ENCODE results near the gene CDK2.
A peak's percentile ranks its signal among the peaks of the same experiment; 100 is the strongest.
"Not testable (repeated sequence)": the region's sequence is repeated elsewhere in the genome, so short reads cannot be mapped to it uniquely, and the experiment has no call there.

The CDK2 gene

GRCh38 chr12:55991110-55991509, 24.5 kb downstream of the CDK2 start:
- in situ Hi-C loops (cut with MboI; ENCODE audit: low pct_unique_long_range_greater_than_20kb, low sequenced_read_pairs, unreplicated experiment) = no loop called here
- no peak for DNase-seq (ENCODE audit: low spot score)
- TF ChIP-seq CTCF (IDR thresholded peaks at IDR 0.05; ENCODE audit: extremely low read depth, insufficient read depth, missing control alignments) = no peak

- no peak for TF ChIP-seq CTCF (IDR thresholded peaks at IDR 0.05; ENCODE audit: extremely low read depth, insufficient read depth, missing control alignments)
- in situ Hi-C loops (cut with MboI; ENCODE audit: low pct_unique_long_range_greater_than_20kb, low sequenced_read_pairs, unreplicated experiment) = no loop called here
- no peak for DNase-seq (ENCODE audit: low spot score)
These were observed 26.7 kb downstream of the CDK2 start for GRCh38 chr12:55993230-55993853.

- in situ Hi-C loops (cut with MboI; ENCODE audit: low pct_unique_long_range_greater_than_20kb, low sequenced_read_pairs, unreplicated experiment) = no loop called here
- no peak for DNase-seq (ENCODE audit: low spot score)
- no peak for TF ChIP-seq CTCF (IDR thresholded peaks at IDR 0.05; ENCODE audit: extremely low read depth, insufficient read depth, missing control alignments)
These were observed 28.7 kb downstream of the CDK2 start for GRCh38 chr12:55995366-55995765.

GRCh38 chr12:55996201-55996714, 29.6 kb downstream of the CDK2 start:
- TF ChIP-seq CTCF (IDR thresholded peaks at IDR 0.05; ENCODE audit: extremely low read depth, insufficient read depth, missing control alignments) = peak; percentile 77
- in situ Hi-C loops (cut with MboI; ENCODE audit: low pct_unique_long_range_greater_than_20kb, low sequenced_read_pairs, unreplicated experiment) = no loop called here
- peak; percentile 73 for DNase-seq (ENCODE audit: low spot score)

- in situ Hi-C loops (cut with MboI; ENCODE audit: low pct_unique_long_range_greater_than_20kb, low sequenced_read_pairs, unreplicated experiment) = no loop called here
- TF ChIP-seq CTCF (IDR thresholded peaks at IDR 0.05; ENCODE audit: extremely low read depth, insufficient read depth, missing control alignments) = no peak
- DNase-seq (ENCODE audit: low spot score) = peak; percentile 98
These were observed 30.3 kb downstream of the CDK2 start, which contains the start of gene SUOX for GRCh38 chr12:55996715-55997534. TSS of gene SUOX (plus strand) at chr12:55997276. CDS start at chr12:56002222, 4,946 bp downstream.

- in situ Hi-C loops (cut with MboI; ENCODE audit: low pct_unique_long_range_greater_than_20kb, low sequenced_read_pairs, unreplicated experiment) = no loop called here
- DNase-seq (ENCODE audit: low spot score) = no peak
- no peak for TF ChIP-seq CTCF (IDR thresholded peaks at IDR 0.05; ENCODE audit: extremely low read depth, insufficient read depth, missing control alignments)
These were observed 30.9 kb downstream of the CDK2 start for GRCh38 chr12:55997535-55997859.

GRCh38 chr12:55999522-55999921, 32.9 kb downstream of the CDK2 start:
- DNase-seq (ENCODE audit: low spot score); in situ Hi-C loops (cut with MboI; ENCODE audit: low pct_unique_long_range_greater_than_20kb, low sequenced_read_pairs, unreplicated experiment): not testable (repeated sequence)

- not testable (repeated sequence) for DNase-seq (ENCODE audit: low spot score)
- in situ Hi-C loops (cut with MboI; ENCODE audit: low pct_unique_long_range_greater_than_20kb, low sequenced_read_pairs, unreplicated experiment) = loop anchor here (5.0 kb wide), 1 partner anchor 37 kb away; no protein-coding TSS in a partner anchor
These were observed 33.4 kb downstream of the CDK2 start for GRCh38 chr12:55999999-56000540.

Measured in GM13977 (cell line).